COLO668 (cell line): ENCODE results near the gene INVS.
A peak's percentile ranks its signal among the peaks of the same experiment; 100 is the strongest.
"Not testable (repeated sequence)": the region's sequence is repeated elsewhere in the genome, so short reads cannot be mapped to it uniquely, and the experiment has no call there.

Experiments used
- DNase-seq: peaks from one replicate; lab custom pipeline; 2025; ENCODE audit not compliant: unreplicated experiment; lab: John Stamatoyannopoulos, UW

INVS gene

DNA sequence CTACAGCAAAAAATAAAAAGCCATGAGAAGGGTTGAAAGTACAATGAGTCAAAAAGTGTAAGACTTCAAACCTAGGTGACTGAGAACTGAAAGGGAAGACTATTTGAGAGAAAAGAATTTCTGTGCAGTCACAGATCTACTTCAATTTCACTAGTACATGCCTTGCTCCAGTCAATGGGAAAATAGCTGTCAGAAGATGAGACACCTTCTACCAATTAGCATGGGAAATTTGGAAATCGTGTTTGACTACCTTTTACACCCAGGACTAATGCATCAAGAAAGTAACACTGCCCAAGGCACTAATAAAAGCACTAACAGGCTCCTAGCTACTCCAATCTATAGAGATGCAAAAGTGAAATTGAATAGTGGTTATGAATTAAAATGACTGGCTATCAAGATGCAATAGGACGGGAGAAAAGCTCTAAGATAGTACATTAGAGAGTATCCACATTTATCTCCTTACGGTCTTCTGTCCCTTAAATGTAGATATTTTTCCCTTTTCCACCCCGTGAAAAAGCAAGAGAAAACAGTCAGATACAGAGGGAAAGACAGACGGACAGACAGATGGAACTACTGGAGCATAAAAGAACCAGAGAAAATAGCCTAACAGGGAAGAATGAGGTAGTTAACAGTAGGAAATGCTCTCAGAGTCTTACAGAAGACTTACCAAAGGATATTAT, 15.5 kb upstream of the INVS start:
- DNase-seq, result no peak

DNA sequence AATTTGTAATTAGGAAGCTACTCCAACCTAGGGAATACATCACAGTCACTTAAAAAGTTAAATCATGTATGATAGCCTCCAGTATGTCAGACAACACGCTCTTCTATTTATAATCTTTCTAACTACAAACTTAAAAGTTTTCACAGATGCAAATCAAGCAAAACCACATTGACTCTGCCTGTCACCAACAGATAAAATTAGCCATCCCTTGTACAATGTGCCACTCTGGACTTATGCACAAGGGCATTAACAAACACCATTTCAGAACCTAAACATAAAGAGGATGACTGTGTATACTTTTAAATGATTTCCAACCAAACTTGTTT, 15.0 kb upstream of the INVS start:
- DNase-seq, result no peak

DNA sequence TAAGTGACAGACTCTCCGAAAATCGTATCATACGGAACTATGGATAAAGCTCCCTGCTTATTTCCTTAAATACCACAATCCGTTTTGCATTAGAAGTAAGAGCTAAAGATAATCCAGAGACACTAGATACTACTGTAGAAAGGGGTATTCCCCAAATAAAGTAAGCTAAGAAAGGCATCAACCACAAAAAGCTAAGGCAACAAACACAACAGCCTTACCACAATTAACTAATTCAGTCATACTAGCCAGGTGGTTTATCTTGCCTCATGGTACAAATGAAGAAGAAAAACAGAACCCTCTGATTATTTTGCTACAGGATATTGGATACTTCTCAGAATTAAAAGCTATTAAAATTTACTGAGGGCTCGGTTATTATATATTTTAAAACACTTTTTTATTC, 14.3 kb upstream of the INVS start:
- no peak for DNase-seq

DNA sequence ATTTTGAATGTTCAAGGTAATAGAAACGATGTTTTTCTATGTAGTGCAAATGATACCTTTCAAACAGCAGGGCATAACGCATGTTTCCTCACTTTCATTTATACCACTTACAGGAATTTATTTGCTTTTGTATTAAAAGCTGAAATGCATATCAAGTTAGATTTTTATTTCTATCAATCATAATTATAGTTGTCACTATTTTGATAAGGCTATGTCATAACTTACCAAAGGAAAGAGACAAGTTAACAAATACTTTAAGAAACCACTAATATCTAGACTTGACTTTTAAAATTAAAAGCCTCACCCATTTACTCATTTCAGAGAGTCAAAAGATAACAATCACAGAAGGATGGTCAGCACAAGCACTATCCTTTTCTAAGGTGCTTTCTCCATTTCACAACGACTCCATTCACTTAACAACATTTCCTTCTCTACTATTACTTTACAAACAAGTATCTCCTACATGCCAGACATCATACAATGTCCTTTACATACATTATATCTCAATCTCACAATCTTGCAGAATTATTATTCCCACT, 12.9 kb upstream of the INVS start:
- DNase-seq, result no peak

DNA sequence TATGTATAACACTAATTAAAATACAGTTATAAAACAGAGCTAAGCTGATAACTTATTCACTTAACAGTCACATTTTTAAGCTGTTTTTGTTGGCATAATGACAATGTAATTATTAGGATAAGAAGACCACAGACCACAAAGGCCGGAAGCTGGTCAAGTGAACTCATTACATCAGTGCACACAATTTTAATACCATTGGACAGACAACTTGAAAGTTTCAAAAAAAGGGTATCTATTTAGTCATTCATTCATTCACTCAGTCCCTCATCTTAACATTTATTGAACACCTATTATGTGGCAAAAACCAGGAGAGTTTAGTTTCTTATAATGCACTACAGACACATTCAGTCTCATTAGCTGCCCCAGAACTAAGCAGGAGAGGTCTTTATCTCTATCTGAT, 11.8 kb upstream of the INVS start:
- DNase-seq, result no peak

DNA sequence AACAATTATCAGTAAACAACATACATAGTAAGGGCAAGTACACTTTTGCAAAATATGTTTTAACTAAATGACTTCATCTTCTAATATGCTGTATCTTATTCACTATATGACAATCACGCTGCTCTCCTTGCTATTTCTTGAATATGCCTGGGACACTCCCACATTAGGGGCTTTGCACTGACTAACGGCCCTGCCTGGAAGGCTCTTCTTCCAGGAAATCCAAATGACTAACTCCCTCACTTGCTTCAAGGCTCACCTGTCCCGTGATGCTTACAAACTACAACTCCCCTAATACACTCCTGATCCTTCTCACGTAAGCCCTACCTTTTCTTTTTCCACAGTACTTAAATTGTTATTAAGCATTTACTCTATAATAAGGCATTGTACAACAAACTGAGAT, 10.8 kb upstream of the INVS start:
- no peak for DNase-seq

DNA sequence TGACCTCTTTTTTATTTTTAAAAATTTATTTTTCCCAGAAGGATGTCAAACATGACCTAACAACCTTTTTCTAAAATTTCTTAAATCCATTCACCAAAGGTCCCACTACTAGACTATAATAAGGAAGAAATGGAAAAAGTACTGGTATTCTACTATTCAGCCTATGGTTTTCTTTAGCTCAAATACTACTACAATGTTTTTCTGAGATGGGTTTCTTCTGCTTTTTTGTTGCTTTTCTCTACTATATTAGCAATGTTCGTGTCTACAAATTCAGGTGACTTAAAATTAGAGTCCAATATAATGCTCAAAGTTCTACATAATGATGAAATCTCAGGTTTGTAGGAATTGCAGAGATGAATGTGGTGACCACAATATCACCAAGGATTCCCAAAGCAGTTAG, 8.2 kb upstream of the INVS start:
- DNase-seq, result no peak

DNA sequence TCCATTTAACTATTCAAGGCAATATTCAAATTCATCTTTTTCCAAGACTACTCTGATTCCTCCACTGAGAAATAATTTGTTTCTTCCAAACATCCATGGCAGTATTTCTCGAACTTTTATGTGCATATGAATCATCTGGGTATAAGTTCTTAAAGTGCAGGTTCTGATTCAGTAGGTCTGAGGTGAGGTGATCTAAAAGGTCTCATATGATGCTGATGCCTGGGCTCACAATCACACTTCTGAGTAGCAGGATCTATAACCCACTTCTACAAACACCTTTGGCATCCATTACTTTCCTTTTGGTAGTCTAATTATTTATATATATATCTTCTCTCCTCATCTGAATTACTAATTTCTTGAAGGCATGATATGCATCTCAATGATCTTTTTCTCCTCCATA, 7.4 kb upstream of the INVS start:
- DNase-seq, result no peak

DNA sequence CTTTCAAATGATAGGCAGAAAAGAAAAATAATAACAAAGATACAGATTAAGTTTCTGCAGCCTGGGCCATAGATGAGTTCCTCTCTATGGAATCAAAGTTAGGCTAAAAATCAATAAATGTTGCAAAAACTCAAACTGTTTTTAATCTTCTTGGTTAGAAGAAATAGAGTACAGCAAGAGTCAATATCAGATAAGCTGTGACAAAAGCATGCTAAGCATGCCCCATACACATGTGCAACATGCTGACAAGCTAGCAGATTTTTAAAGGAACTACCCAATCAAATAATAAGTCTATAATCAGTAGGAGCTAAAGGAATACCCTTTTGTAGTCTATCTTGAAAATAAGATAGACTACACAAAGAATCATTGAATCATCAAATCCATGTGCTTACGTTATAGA, 7.0 kb upstream of the INVS start:
- no peak for DNase-seq

DNA sequence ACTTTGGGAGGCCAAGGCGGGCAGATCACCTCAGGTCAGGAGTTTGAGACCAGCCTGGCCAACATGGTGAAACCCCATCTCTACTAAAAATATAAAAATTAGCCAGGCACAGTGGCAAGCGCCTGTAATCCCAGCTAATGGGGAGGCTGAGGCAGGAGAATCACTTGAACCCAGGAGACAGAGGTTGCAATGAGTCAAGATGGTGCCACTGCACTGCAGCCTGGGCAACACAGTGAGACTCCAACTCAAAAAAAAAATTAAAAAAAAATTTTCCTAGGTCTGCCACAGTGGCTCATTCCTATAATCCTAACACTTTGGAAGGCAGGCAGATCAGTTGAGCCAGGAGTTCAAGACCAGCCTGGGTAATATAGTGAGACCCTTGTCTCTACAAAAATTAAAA, 4.6 kb upstream of the INVS start:
- not testable (repeated sequence) for DNase-seq

DNA sequence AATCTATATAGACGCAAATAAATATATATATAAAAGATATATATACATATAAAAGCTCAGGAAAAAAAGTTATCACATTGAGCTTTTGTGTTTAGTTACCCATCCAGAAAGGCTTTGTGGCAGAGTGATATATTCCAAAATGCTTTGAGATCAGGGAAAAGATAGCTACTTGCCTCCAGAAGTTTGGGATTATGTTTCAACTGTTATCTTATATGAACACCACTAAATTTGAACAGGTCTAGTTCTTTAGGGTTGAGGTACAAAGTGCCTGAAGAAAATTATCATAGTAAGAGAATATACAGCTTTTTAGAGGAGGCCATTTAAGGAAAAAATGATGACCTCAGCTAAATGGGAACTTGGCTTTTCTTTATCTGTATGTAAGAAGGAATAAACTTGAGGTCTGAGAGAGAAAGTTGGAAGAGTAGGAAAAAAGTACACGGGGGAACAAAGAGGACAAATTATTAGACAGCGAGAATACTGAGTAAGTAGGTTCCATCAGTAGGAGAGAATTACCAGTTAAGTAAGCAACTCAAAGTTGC, 2.6 kb upstream of the INVS start:
- no peak for DNase-seq

DNA sequence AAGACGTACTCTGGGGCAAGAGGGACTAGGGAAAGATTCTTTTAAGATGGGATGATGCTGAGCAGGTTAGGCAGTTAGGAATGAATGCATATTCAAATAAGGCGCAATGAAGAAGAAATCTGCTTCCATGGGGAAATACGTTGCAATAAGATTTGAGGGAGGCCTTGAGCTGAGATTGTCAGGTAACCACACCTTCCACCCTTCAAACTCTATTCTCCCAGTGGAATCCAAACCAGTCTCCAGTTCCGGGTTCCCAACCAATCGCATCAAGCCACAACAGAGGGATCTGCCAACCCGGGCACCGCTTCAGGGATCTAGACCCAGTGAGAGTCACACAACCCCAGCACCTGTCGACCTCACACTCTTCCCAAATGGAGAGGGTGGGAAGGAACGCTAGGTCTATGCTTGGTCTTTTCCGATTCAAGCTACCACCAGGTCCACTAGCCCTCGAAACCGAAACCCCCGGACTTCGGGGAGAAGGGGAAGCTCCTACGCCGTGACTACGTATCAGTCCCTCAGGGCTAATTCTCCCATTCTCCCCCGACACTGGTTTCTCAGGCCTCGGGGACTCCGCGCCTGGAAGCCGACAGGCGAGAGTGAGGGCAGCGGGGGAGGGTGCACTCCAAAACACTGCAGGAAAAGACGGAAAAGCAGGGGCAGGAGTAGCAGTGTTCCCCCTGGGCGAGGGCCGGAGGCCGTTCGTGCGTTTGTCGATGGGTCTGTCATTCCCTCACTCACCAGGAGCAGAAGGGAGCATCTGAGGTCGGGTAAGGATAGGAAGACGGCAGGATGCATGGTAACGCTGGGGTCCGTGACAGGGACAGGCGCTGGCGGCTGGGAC, 777 bp upstream of the INVS start:
- peak; percentile 67 for DNase-seq

DNA sequence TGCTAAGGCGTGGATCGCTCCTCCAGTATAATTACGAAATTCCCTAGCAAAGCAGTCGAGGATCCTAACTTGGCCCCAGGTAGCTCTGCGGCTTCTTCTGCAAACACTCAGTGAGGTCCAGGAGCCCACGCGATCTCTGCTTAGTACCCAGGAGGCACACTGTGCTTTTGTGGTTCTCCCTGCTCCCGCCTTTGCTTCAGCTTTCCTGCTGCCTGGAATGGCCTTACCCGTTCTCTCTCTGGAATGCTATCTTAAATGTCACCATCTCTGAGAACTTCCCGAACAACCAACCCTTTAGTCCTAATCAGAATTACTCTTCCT, 639 bp downstream of the INVS start:
- DNase-seq, result peak; percentile 40

DNA sequence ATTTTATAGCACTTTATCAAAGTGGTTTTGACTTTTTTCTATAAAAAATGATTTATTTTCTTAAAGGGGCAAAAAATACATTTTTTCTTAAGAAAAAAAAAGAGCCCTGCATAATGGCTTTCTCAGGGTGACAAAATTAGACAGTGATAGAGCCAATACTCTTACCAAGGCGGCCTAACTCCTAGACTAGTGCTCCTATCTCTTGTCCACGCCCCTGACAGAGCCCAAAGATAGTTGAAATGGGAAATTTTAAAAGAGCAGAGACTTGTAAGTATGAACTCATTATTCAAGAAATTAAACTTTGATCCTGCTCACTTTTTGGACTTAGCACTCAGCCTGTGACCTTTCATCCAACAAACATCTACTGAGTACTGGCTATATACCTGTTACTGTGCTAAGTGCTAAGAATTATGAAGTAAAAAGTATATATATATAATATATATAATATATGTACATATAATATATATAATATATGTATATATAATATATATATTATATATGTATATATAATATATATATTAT, 1.2 kb downstream of the INVS start:
- no peak for DNase-seq

DNA sequence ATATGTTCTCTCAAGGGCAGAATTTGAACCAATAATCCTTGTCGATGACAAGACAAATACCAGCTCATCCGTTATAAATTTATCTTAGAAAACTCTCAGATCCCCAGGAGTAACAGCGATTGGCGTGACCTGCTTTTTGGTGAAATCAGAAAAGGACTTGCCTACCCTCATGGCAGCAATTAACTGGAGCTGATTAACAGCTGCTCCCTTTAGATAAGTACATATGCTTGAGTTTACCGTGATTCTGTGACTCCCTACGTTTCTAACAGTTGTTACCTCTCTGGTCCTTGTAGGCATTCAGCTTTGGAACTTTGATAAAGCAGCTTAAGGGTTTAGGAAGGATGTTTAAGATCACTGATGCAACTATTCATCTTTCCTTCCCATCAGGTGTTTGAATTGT, 2.6 kb downstream of the INVS start:
- DNase-seq, result no peak

DNA sequence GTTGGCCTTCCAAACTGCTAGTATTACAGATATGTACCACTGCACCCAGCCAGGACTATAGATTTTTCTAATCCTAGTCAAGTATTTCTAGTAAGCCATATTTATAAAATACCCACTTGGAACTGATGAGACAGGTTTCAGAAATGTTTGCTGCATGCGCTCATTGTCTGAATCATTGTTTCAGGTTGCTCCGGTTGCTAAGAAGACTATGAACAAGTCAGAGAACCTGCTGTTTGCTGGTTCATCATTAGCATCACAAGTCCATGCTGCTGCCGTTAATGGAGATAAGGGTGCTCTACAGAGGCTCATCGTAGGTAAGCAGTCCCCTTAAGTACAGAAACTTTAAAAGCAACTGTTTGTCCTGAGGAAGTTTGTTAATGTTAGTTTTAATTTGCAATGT, 5.3 kb downstream of the INVS start:
- DNase-seq, result no peak

DNA sequence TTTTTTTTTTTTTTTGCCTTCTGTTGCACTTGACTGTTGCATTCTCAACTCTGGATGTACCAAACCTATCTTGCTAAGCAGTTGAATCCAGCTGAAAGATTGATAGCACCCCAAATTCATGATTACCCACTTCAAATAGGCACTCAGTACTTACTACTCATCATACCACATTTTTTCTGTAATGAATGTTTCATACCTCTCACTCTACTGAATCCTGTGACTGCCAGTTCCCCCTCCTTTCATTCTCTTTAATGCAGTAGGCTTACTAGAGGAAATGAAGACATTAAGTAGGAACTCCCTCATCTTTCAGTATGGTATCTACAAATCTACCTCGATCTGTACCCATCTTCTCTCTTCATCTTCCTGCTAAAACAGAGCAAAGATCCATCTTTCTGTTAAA, 6.8 kb downstream of the INVS start:
- DNase-seq, result no peak

DNA sequence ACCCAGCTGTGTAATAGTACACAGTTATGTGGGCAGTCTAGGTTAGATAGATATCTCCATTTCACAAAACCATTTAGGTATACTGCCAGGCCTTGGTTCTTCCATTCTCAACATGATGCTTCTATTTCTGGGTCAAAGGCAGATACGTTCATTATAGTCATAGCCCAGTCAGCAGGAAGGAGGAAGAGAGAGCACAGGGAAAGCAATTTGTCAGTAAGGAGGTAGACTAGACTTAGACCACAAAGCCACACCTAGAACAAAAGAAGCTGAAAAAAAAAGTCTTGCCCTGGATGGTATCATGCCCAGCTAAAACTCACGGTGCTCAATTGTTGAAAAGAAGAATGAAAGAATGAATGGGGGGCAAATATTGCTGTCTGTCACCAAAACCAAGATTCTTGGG, 7.6 kb downstream of the INVS start:
- DNase-seq, result no peak

DNA sequence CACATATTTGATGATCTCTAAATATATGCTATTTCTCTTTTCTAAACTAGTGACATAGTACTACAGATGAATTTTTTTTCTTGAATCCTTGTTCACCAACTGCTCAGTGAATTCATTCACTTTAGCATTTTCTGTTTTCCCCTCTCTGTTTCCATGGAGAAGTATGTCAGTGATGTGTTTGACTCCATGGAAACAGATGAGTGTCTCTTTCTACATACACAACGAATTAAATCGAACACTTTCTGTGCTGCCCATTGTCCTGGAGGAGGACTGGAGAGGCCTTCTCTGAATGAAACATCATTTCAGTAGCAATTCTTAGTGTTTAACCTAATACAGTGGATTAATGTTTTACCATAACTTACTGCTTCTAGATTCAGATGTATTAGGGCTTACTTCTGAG, 9.5 kb downstream of the INVS start:
- no peak for DNase-seq

DNA sequence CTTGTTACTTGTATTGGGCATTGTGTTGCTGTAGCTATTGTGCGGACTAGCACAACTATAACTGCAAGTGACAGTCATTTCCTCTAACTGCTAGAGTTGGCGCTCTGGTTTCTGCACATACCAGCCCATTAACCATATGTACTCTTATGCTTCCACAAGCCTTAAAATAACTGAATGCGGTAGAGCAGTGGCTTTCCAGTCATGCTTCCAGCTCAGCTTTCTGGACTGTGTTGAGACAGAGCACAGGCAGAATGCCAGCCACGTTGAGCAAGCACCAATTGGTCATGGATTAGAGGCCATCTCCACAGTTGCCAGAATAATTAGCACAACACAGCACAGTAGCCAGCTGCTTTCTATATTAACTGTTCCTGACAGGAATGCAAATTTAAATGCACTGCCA, 12.2 kb downstream of the INVS start:
- DNase-seq, result no peak

DNA sequence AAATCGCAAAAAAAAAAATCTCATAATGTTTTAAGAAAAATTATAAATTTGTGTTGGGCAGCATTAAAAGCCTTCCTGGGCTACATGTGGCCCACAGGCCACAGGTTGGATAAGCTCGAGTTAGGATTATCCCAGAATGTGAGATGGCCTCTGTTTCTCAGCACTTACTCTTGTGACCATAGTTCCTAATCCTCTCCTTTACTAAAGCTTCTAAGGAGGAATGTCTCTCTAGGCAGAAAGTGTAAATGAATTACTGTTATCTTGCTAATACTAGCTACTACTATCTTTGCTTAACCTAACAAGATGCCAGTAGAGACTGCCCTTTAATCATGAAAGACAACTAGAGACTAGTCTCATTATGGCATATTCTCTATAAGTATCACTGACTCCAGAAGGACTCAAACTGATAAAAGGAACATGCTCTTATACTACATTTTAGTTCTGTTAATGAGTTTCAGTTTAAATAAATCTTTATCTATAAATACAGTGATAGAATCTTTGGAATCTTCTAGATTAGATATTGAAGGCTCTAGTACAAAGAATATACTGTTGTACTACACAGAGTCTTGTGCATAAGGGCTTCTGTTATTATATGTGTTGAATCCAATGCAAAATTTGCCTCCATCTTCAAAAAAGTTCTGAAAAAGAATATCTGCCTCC, 13.8 kb downstream of the INVS start:
- DNase-seq, result no peak

DNA sequence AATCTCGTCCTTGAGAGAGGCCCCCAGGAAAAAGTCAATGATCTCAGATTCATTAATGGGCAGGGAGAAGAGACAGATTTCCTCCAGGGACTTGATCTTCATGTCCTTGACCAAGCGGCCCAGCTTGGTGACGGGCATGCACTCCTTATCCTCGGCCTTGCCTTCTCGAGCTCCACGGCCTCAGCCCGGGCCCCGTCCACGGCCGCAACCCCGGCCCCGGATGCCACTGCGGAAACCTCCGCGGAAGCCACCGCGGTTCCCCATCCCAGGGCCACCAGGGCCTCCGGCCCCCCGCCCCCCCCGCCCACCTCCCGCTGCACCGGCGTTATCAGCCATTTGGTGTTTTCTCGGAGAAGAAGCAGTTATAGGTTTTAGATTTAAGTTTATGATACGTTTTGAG, 18.3 kb downstream of the INVS start:
- no peak for DNase-seq
